Ishikawa (cell line): ENCODE results near the gene GRIA4.

Experiments used
- CEBPB ChIP-seq: IDR thresholded peaks from 2 replicates; pipeline ENCODE4 v1.6.1; 2012
- CREB1 ChIP-seq: IDR thresholded peaks from 2 replicates; pipeline ENCODE4 v1.6.1; 2012; ENCODE audit warnings: low read depth
- EGR1 ChIP-seq: IDR thresholded peaks from 2 replicates; pipeline ENCODE4 v1.6.1; 2012
- EP300 ChIP-seq: IDR thresholded peaks from 2 replicates; pipeline ENCODE4 v1.6.1; 2012; ENCODE audit warnings: borderline replicate concordance
- FOXM1 ChIP-seq: IDR thresholded peaks from 2 replicates; pipeline ENCODE4 v1.6.1; 2012; ENCODE audit warnings: low read depth, borderline replicate concordance
- NFIC ChIP-seq: IDR thresholded peaks from 2 replicates; pipeline ENCODE4 v1.6.1; 2012
- RAD21 ChIP-seq: IDR thresholded peaks from 2 replicates; pipeline ENCODE4 v1.6.1; 2012; ENCODE audit warnings: low read depth
- TAF1 ChIP-seq: IDR thresholded peaks from 2 replicates; pipeline ENCODE4 v1.6.1; 2012; ENCODE audit warnings: low read depth, mild to moderate bottlenecking
- TCF12 ChIP-seq: IDR thresholded peaks from 2 replicates; pipeline ENCODE4 v1.6.1; 2012; ENCODE audit warnings: low read depth
- TEAD4 ChIP-seq: IDR thresholded peaks from 2 replicates; pipeline ENCODE4 v1.6.1; 2012
- YY1 ChIP-seq: IDR thresholded peaks from 2 replicates; pipeline ENCODE4 v1.6.1; 2012; ENCODE audit warnings: low read depth
- ZBTB7A ChIP-seq: IDR thresholded peaks from 2 replicates; pipeline ENCODE4 v1.6.1; 2012; ENCODE audit warnings: low read depth
- TF ChIP-seq, protein P1 (sequence below): IDR thresholded peaks from 2 replicates; pipeline ENCODE4 v1.6.1; 2012
- TF ChIP-seq, protein P2 (sequence below): IDR thresholded peaks from 2 replicates; pipeline ENCODE4 v1.6.1; 2012; ENCODE audit warnings: low read depth, mild to moderate bottlenecking
- TF ChIP-seq, protein P3 (sequence below): IDR thresholded peaks from 2 replicates; pipeline ENCODE4 v1.6.1; 2012

The GRIA4 gene

DNA sequence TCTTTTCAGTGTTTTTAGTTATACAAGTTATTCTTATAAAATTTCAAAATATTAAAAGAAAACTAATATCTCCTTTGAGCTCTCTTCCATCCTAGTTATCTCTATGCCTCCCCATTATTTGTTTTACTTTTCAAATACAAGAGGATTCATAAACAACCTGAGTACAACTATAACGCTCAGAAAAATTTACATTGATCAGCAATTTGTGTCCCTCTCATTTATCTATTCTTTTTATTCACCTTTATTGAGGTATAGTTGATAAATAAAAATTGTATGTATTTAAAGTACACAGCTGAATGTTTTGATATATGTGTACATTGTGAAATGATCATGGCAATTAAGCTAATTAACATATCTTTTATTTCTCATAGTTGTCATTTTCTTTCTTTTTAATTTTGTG is 57.6 kb downstream of the GRIA4 start:
- TF ChIP-seq FOXM1, result no peak
- TF ChIP-seq, protein P1, sequence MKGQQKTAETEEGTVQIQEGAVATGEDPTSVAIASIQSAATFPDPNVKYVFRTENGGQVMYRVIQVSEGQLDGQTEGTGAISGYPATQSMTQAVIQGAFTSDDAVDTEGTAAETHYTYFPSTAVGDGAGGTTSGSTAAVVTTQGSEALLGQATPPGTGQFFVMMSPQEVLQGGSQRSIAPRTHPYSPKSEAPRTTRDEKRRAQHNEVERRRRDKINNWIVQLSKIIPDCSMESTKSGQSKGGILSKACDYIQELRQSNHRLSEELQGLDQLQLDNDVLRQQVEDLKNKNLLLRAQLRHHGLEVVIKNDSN, result no peak
- no peak for TF ChIP-seq TCF12
- TF ChIP-seq TAF1, result no peak
- TF ChIP-seq EGR1, result no peak

DNA sequence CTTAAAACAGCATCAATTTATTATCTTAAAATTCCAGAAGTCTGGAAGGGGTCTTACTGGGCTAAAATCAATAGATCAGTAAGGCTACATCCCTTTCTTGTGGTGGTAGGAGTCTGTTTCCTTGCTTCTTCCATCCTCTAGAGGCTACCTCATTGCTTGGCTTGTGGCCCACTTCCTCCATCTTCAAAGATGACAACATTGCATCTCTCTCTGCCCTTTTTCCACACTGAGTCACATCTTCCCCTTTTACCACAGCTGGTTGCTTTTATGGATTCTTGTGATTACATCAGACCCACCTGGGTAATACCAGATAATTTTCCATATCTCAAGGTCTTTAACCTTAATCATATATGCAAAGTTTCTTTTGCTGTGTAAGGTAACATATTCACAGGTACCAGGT is 60.9 kb downstream of the GRIA4 start:
- TF ChIP-seq FOXM1 (no peak), TCF12 (no peak), YY1 (no peak), EGR1 (no peak), CREB1 (no peak), TAF1 (no peak), TEAD4 (no peak), RAD21 (no peak), ZBTB7A (no peak), NFIC (no peak), CEBPB (no peak), EP300 (no peak)
- TF ChIP-seq, protein P2, sequence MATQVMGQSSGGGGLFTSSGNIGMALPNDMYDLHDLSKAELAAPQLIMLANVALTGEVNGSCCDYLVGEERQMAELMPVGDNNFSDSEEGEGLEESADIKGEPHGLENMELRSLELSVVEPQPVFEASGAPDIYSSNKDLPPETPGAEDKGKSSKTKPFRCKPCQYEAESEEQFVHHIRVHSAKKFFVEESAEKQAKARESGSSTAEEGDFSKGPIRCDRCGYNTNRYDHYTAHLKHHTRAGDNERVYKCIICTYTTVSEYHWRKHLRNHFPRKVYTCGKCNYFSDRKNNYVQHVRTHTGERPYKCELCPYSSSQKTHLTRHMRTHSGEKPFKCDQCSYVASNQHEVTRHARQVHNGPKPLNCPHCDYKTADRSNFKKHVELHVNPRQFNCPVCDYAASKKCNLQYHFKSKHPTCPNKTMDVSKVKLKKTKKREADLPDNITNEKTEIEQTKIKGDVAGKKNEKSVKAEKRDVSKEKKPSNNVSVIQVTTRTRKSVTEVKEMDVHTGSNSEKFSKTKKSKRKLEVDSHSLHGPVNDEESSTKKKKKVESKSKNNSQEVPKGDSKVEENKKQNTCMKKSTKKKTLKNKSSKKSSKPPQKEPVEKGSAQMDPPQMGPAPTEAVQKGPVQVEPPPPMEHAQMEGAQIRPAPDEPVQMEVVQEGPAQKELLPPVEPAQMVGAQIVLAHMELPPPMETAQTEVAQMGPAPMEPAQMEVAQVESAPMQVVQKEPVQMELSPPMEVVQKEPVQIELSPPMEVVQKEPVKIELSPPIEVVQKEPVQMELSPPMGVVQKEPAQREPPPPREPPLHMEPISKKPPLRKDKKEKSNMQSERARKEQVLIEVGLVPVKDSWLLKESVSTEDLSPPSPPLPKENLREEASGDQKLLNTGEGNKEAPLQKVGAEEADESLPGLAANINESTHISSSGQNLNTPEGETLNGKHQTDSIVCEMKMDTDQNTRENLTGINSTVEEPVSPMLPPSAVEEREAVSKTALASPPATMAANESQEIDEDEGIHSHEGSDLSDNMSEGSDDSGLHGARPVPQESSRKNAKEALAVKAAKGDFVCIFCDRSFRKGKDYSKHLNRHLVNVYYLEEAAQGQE, result no peak
- TF ChIP-seq, protein P3, sequence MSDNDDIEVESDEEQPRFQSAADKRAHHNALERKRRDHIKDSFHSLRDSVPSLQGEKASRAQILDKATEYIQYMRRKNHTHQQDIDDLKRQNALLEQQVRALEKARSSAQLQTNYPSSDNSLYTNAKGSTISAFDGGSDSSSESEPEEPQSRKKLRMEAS, result no peak
- TF ChIP-seq, protein P1, result no peak

DNA sequence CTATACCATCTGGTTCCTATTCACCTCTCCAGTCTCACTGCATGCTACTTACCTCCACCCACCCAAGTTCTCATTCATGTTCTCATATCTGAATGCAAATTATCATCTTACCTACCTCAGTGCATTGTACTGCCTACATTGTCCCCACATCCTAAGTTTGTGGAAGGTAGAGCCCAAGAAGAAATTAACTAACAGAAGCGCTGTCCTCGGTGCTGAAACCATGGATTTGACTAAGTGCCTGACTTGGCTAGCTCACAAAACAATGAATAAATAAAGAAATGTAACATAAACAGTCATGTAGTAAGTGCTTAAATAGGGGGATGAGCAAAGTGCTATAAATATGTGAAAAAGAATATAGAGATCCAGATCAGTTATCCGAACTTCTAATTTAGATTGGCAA is 63.2 kb downstream of the GRIA4 start:
- TF ChIP-seq, protein P2, result peak; percentile 96
- no peak for TF ChIP-seq CEBPB

DNA sequence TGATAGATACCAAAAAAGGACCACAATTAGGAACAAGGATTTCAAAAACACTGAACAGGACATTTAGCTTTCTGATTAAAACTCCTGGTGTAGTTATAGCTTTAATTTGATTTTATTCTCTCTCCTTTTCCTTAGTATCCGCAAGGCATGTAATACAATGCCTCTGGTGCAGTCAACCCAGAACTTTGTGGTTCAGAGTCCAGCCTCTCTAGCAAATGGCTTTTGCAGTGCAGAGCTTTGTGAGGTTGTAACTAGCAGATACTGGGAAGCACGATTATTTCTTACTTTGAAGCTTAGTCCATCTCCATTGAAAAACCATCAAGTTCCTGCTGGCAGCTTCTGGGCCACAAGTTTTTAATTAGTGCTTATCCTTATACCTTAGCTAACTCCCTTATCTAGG is 79.8 kb downstream of the GRIA4 start:
- TF ChIP-seq, protein P2, result no peak
- no peak for TF ChIP-seq NFIC
- TF ChIP-seq CEBPB, result no peak
- no peak for TF ChIP-seq RAD21
- TF ChIP-seq EP300, result no peak
- no peak for TF ChIP-seq TAF1
- TF ChIP-seq, protein P1, result no peak
- no peak for TF ChIP-seq TCF12
- TF ChIP-seq FOXM1, result no peak
- no peak for TF ChIP-seq EGR1
- TF ChIP-seq CREB1, result no peak
- no peak for TF ChIP-seq YY1
- TF ChIP-seq, protein P3, result no peak
- no peak for TF ChIP-seq ZBTB7A
- TF ChIP-seq TEAD4, result no peak

DNA sequence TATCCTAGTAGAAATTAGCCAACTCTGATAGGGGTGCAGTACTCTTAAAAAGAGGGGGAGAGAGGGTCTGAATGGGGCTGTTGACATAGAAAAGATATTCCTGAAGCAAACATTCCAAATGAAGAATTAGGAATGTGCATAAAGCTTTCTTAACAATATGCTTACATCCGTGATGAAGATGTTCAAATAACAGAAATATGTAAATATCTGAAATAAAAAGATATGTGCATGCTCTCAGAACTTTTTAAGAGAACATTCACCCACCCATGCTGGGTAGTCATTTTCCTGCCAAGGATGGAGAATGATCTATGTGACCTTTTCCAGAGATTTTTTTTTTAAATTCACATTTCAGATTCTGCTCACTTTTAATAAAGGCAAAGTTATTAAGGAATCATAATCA is 80.6 kb downstream of the GRIA4 start:
- TF ChIP-seq TAF1, result no peak
- TF ChIP-seq YY1, result no peak
- no peak for TF ChIP-seq CREB1
